Measurements from ENCODE around the gene TSPYL6. TPM values are rescaled to one million over a fixed set of nuclear protein-coding genes. Genes with fewer than 3 reads are reported as not detected.

Gene TSPYL6
- total RNA-seq, 2 experiments from 2014 or later: not detected

DNA sequence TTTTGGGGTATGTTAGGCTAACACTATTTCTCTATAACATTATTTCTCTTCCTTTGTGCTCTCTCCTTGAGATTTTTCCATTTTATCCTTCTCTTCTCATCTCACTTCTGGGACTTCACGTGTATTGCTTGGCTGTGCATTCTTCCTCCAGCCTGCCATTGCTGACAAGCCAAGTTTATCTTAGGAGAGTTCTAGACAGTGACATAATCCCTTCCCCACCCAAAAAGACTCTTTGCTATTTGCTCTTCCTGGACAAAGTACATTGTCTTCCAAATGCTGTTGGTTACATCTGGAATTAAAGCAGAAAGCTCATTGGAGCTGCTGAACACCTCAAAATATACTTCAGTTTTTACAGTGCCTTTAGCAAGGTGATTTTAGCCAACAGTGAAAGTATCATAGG lies 8.9 kb downstream of the TSPYL6 start:
- no peak overlapping the region for H3K4me3 Mint-ChIP-seq
- intact Hi-C loops (cut with micrococcal nuclease): no loop called here
- no peaks in the 10 kb centered on the region for H3K9me3 Mint-ChIP-seq

DNA sequence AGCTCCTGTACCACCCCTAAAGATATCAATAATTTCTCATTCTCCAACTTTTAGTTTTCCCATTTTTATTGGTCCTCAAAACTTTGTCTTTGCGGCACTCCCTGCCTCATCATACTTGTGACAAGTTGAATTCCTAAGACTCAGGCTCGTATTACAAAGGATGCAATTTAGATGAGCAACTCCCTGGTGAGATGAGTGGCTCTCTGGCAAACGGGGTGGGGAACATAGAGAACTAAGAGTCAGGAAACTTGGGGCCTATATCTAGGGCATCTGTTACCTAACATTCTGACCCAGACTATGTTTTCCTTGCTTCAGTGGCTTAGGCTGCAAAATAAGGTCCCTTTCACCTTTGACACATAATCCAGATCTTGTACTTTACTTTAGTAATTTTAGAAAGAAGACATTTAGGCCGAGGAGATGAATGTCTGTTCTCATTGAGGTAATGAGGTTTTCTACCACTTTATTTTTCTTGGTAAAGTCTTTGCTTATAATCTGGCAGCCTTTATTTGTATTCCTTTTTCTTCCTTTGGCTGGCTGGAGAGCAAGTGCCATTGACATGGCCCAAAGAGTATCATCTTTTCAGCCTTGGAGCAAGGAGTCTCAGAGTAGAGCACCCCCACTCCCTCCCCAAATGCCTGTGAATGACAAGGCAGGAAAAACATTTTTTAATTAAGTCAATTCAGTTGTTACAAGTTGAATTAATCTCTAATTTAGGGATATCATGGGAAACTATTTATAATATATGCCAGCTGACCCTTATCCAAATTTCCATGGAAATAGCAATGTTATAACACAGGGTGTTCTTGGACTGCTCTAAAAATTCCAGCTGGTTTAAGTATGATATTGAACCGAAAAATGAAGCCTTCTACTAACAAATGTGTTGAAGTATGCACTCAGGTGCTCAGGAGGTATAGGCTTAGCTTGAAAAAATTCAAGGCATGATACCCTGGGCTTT lies 15.2 kb downstream of the TSPYL6 start:
- intact Hi-C loops (cut with micrococcal nuclease): no loop called here
- Mint-ChIP-seq H3K27ac (no peak overlapping the region), H3K9me3 (peaks cover 4% of the 10 kb centered on the region), H3K36me3 (ENCODE audit: low read depth) (no peaks in the 10 kb centered on the region), H3K27me3 (ENCODE audit: low read depth) (no peaks in the 10 kb centered on the region), H3K4me1 (ENCODE audit: low read depth) (no peaks in the 10 kb centered on the region), H3K4me3 (no peak overlapping the region)
- DNase-seq: no peak
- CTCF ChIA-PET: interaction anchor here (0.7 kb wide), 1 partner anchor 875 kb away, joined by 4 read pairs; no protein-coding TSS in a partner anchor

More for the DNA sequence above, 8.9 kb downstream of the TSPYL6 start:
- no peaks in the 10 kb centered on the region for H3K4me1 Mint-ChIP-seq (ENCODE audit: low read depth)
- CTCF ChIA-PET: no interaction called here
- DNase-seq: no peak
- H3K36me3 Mint-ChIP-seq (ENCODE audit: low read depth): no peaks in the 10 kb centered on the region
- H3K27ac Mint-ChIP-seq: no peak overlapping the region
- no peaks in the 10 kb centered on the region for H3K27me3 Mint-ChIP-seq (ENCODE audit: low read depth)

- Mint-ChIP-seq H3K36me3 (ENCODE audit: low read depth) (no peaks in the 10 kb centered on the region), H3K27me3 (ENCODE audit: low read depth) (no peaks in the 10 kb centered on the region), H3K4me1 (ENCODE audit: low read depth) (no peaks in the 10 kb centered on the region), H3K9me3 (peaks cover 4% of the 10 kb centered on the region), H3K27ac (no peak overlapping the region), H3K4me3 (no peak overlapping the region)
- CTCF ChIA-PET: no interaction called here
- intact Hi-C loops (cut with micrococcal nuclease): no loop called here
- DNase-seq: no peak
These were observed 16.6 kb downstream of the TSPYL6 start for GRCh38 chr2:54239427-54239826.

DNA sequence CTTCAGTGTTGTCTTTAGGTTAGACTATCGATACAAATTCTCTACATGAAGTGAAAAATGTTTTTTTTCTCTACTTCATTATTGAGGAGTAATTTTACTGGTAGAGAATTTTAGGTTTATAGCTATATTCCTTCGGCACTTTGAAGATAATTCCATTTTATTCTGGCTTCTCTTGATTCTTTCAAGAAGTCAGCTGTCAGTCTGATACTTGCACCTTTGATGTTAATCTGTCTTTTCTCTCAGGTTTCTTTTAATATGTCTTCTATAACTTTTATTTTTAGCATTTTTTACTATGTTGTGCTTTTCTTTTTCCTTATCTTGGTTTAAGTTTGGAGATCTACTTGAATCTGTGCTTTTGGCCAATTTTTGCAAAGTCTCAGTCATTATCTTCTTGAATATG lies 18.6 kb downstream of the TSPYL6 start:
- intact Hi-C loops (cut with micrococcal nuclease): no loop called here
- Mint-ChIP-seq H3K27ac (no peak overlapping the region), H3K9me3 (peaks cover 7% of the 10 kb centered on the region), H3K4me3 (no peak overlapping the region), H3K27me3 (ENCODE audit: low read depth) (no peaks in the 10 kb centered on the region), H3K4me1 (ENCODE audit: low read depth) (no peaks in the 10 kb centered on the region), H3K36me3 (ENCODE audit: low read depth) (peaks cover 2% of the 10 kb centered on the region)
- CTCF ChIA-PET: no interaction called here
- DNase-seq: no peak

DNA sequence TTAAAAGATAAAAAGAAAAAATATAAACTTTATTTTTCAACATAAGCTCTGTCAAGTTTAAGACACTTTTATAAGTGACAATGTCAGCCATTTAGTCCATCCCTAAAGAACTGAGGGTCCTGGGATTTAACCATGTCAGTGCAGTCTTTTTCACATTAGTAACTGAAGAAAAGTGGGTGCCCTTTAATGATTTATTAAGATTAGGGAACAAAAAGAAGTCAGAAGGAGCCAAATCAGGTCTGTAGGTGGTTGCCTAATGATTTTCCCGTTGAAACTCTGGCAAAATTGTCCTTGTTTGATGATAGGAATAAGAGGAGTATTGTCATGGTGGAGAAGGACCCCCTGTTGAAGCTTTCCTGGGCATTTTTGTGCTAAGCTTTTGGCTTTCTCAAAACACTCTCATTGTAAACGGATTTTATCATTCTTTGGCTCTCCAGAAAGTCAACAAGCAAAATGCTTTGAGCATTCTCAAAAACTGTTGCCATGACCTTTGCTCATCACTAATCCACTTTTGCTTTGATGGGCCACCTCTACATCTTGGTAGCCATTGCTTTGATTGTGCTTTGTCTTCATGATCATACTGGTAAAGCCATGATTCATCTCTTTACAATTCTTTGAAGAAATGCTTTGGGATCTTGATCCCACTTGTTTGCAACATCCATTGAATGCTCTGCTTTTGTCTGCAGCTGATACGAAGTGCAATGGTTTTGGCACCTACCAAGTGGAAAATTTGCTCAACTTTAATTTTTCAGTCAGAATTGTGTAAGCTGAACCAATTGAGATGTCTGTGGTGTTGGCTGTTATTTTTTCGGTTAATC lies 22.0 kb downstream of the TSPYL6 start:
- no peak for DNase-seq
- Mint-ChIP-seq H3K4me3 (no peak overlapping the region), H3K4me1 (ENCODE audit: low read depth) (peaks cover 1% of the 10 kb centered on the region), H3K36me3 (ENCODE audit: low read depth) (peaks cover 2% of the 10 kb centered on the region), H3K27ac (no peak overlapping the region), H3K27me3 (ENCODE audit: low read depth) (no peaks in the 10 kb centered on the region), H3K9me3 (peaks cover 7% of the 10 kb centered on the region)
- intact Hi-C loops (cut with micrococcal nuclease): no loop called here
- CTCF ChIA-PET: no interaction called here

- no peak for DNase-seq
- intact Hi-C loops (cut with micrococcal nuclease): no loop called here
- peaks cover 2% of the 10 kb centered on the region for H3K9me3 Mint-ChIP-seq
- CTCF ChIA-PET: no interaction called here
- no peaks in the 10 kb centered on the region for H3K27me3 Mint-ChIP-seq (ENCODE audit: low read depth)
- peaks cover 1% of the 10 kb centered on the region for H3K4me1 Mint-ChIP-seq (ENCODE audit: low read depth)
- peaks cover 2% of the 10 kb centered on the region for H3K36me3 Mint-ChIP-seq (ENCODE audit: low read depth)
- H3K27ac Mint-ChIP-seq: no peak overlapping the region
- H3K4me3 Mint-ChIP-seq: no peak overlapping the region
These were observed 27.1 kb downstream of the TSPYL6 start for GRCh38 chr2:54228945-54229344.

DNA sequence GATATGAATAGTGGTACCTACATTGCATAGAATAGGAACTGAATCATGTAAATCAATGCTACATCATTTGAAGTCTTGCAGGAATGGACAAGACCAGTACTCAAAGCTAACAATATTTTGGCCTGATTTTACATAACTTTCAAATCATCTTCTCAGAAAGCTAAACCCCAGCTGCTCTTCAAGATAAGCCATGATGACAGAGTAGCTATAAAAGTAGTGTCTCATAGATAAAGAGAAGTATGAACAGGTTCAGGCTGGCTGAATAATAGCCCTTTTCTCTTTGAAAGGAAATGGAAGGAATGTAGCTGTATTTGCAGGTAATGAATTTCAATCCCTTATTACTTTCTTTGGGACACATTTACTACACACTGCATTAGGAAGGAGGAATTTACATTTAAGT lies 28.2 kb downstream of the TSPYL6 start:
- peaks cover 1% of the 10 kb centered on the region for H3K4me1 Mint-ChIP-seq (ENCODE audit: low read depth)
- no peak overlapping the region for H3K4me3 Mint-ChIP-seq
- H3K36me3 Mint-ChIP-seq (ENCODE audit: low read depth): peaks cover 2% of the 10 kb centered on the region
- intact Hi-C loops (cut with micrococcal nuclease): no loop called here
- no peaks in the 10 kb centered on the region for H3K27me3 Mint-ChIP-seq (ENCODE audit: low read depth)
- CTCF ChIA-PET: interaction anchor here (0.6 kb wide), 1 partner anchor 163 kb away, joined by 3 read pairs; no protein-coding TSS in a partner anchor
- DNase-seq: no peak
- H3K27ac Mint-ChIP-seq: no peak overlapping the region
- peaks cover 2% of the 10 kb centered on the region for H3K9me3 Mint-ChIP-seq

GRCh38 chr2:54226260-54226659 lies 29.8 kb downstream of the TSPYL6 start:
- no peak for DNase-seq

DNA sequence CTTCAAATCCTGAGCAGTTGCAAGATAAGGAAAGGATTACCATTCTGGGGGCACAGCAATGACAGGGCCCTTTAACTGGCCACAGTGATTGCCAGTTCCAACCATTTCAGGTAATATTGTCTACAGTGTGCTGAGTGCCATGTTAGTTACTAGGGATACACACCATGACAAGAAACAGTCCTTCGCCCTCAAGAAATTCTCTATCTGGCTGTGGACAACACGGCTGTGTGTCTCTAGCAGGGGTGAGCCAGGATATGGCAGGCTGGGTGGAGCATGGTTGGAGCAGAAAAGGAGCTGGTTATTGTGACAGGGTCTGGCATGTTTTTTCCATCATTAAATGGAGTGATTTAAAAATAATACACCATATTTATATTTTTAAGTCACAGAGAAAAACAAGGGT lies 31.0 kb downstream of the TSPYL6 start:
- CTCF ChIA-PET: no interaction called here
- H3K27ac Mint-ChIP-seq: no peak overlapping the region
- no peaks in the 10 kb centered on the region for H3K27me3 Mint-ChIP-seq (ENCODE audit: low read depth)
- DNase-seq: no peak
- intact Hi-C loops (cut with micrococcal nuclease): no loop called here
- H3K9me3 Mint-ChIP-seq: no peaks in the 10 kb centered on the region
- no peak overlapping the region for H3K4me3 Mint-ChIP-seq
- H3K36me3 Mint-ChIP-seq (ENCODE audit: low read depth): no peaks in the 10 kb centered on the region
- H3K4me1 Mint-ChIP-seq (ENCODE audit: low read depth): no peaks in the 10 kb centered on the region

More at GRCh38 chr2:54226260-54226659, 29.8 kb downstream of the TSPYL6 start:
- Mint-ChIP-seq H3K27ac (no peak overlapping the region), H3K4me1 (ENCODE audit: low read depth) (peaks cover 1% of the 10 kb centered on the region), H3K9me3 (no peaks in the 10 kb centered on the region), H3K4me3 (no peak overlapping the region), H3K27me3 (ENCODE audit: low read depth) (no peaks in the 10 kb centered on the region), H3K36me3 (ENCODE audit: low read depth) (no peaks in the 10 kb centered on the region)
- CTCF ChIA-PET: no interaction called here
- intact Hi-C loops (cut with micrococcal nuclease): no loop called here

GRCh38 chr2:54213082-54213481 lies 42.9 kb downstream of the TSPYL6 start:
- intact Hi-C loops (cut with micrococcal nuclease): no loop called here
- CTCF ChIA-PET: interaction anchor here (1.1 kb wide), 1 partner anchor 78 kb away, joined by 3 read pairs; no protein-coding TSS in a partner anchor
- H3K4me1 Mint-ChIP-seq (ENCODE audit: low read depth): no peaks in the 10 kb centered on the region
- no peaks in the 10 kb centered on the region for H3K27me3 Mint-ChIP-seq (ENCODE audit: low read depth)
- DNase-seq: no peak
- no peak overlapping the region for H3K27ac Mint-ChIP-seq
- peaks cover 13% of the 10 kb centered on the region for H3K36me3 Mint-ChIP-seq (ENCODE audit: low read depth)
- H3K9me3 Mint-ChIP-seq: peaks cover 6% of the 10 kb centered on the region
- H3K4me3 Mint-ChIP-seq: no peak overlapping the region

DNA sequence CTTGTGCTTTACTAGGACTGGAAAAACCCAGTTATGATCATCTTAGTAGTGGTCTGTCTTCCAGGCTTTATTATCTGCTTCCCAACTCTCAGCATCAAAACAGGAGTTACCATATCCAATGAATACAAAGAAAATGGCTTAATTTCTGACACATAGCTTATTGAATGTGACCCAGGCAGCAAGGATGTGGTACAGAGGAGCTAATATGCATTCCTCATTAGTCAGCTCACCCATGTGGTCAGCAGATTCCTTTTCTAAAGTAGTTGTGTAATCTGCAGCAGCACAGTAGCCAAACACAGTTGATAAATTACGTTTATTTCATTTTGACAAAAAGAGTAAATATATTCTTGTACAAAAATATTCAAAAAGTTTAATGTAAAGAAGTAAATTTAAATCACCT lies 43.6 kb downstream of the TSPYL6 start:
- intact Hi-C loops (cut with micrococcal nuclease): no loop called here
- peaks cover 6% of the 10 kb centered on the region for H3K9me3 Mint-ChIP-seq
- H3K27ac Mint-ChIP-seq: no peak overlapping the region
- no peaks in the 10 kb centered on the region for H3K27me3 Mint-ChIP-seq (ENCODE audit: low read depth)
- no peak overlapping the region for H3K4me3 Mint-ChIP-seq
- CTCF ChIA-PET: interaction anchor here (0.7 to 1.1 kb wide), 2 partner anchors 18 to 79 kb away, joined by 3 to 5 read pairs; no protein-coding TSS in a partner anchor
- no peaks in the 10 kb centered on the region for H3K4me1 Mint-ChIP-seq (ENCODE audit: low read depth)
- DNase-seq: no peak
- peaks cover 13% of the 10 kb centered on the region for H3K36me3 Mint-ChIP-seq (ENCODE audit: low read depth)

DNA sequence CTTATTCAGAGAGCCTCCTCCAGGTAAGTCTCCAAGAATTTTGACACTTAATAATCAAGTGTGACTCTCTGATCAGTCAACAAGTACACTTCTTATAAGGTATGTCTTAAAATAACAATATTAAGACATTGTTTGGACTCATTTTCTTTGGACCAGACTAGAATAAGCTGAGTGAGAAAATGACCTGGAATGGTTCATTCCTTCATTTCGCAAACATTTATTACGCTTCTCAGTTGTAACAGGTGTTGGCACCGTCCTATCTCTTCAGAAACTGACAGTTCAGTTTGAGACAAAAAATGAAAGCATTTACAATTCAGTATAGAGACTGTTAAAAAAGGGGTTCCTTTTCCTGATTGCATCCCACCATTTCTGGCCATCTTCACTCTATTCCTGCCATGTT lies 46.6 kb downstream of the TSPYL6 start:
- Mint-ChIP-seq H3K36me3 (ENCODE audit: low read depth) (peaks cover 5% of the 10 kb centered on the region), H3K27ac (no peak overlapping the region), H3K9me3 (no peaks in the 10 kb centered on the region), H3K4me1 (ENCODE audit: low read depth) (peaks cover 3% of the 10 kb centered on the region), H3K4me3 (no peak overlapping the region), H3K27me3 (ENCODE audit: low read depth) (no peaks in the 10 kb centered on the region)
- CTCF ChIA-PET: no interaction called here
- DNase-seq: no peak
- intact Hi-C loops (cut with micrococcal nuclease): loop anchor here (5.0 kb wide), 4 partner anchors 123 to 493 kb away; partner anchors contain the start of gene SPTBN1

Data from activated naive CD4-positive, alpha-beta T cell treated with anti-CD3 and anti-CD28 coated beads for 36 hours (primary cell).